Glomerular visceral epithelial cell (primary cell): Measurements from ENCODE around the gene SSC4D.
"Not testable (repeated sequence)": the region's sequence is repeated elsewhere in the genome, so short reads cannot be mapped to it uniquely, and the experiment has no call there.

Experiments used
- DNase-seq: peaks from one replicate; pipeline ENCODE4 v3.0.0-alpha.2; 2016; ENCODE audit errors: extremely low spot score

SSC4D gene

GRCh38 chr7:76409537-76409936 is at the start of gene SSC4D:
Gene SSC4D, minus strand, starts transcription at chr7:76409697. Its CDS starts 5,258 bp downstream, at chr7:76404439.
- peak; percentile 13 for DNase-seq

- DNase-seq: not testable (repeated sequence)
These were observed 49.0 kb upstream of the SSC4D start for GRCh38 chr7:76458504-76458903.

GRCh38 chr7:76457017-76457416 is 47.5 kb upstream of the SSC4D start:
- DNase-seq: not testable (repeated sequence)

GRCh38 chr7:76445577-76446008 is 36.1 kb upstream of the SSC4D start:
- DNase-seq: peak; percentile 65

- DNase-seq: peak; percentile 24
These were observed 34.3 kb upstream of the SSC4D start for GRCh38 chr7:76443846-76444245.

- not testable (repeated sequence) for DNase-seq
These were observed 33.4 kb upstream of the SSC4D start for GRCh38 chr7:76442664-76443446.

- not testable (repeated sequence) for DNase-seq
These were observed 32.3 kb upstream of the SSC4D start for GRCh38 chr7:76441792-76442191.

- DNase-seq: not testable (repeated sequence)
These were observed 30.9 kb upstream of the SSC4D start for GRCh38 chr7:76440404-76440803.

- DNase-seq: not testable (repeated sequence)
These were observed 29.8 kb upstream of the SSC4D start for GRCh38 chr7:76439120-76439888.

- peak; percentile 86 for DNase-seq
These were observed 28.4 kb upstream of the SSC4D start for GRCh38 chr7:76437873-76438272.

- no peak for DNase-seq
These were observed 21.3 kb upstream of the SSC4D start for GRCh38 chr7:76430836-76431235.

- DNase-seq: no peak
These were observed 20.7 kb upstream of the SSC4D start for GRCh38 chr7:76430211-76430610.

- peak; percentile 24 for DNase-seq
These were observed 19.6 kb upstream of the SSC4D start for GRCh38 chr7:76428868-76429805.

GRCh38 chr7:76428149-76428823 is 18.8 kb upstream of the SSC4D start:
- DNase-seq: no peak

GRCh38 chr7:76427635-76428034 is 18.1 kb upstream of the SSC4D start:
- no peak for DNase-seq

- DNase-seq: no peak
These were observed 16.7 kb upstream of the SSC4D start for GRCh38 chr7:76426246-76426645.

- not testable (repeated sequence) for DNase-seq
These were observed 16.1 kb upstream of the SSC4D start for GRCh38 chr7:76425558-76425957.

GRCh38 chr7:76425156-76425555 is 15.7 kb upstream of the SSC4D start:
- DNase-seq: peak; percentile 32

GRCh38 chr7:76424413-76425111 is 15.1 kb upstream of the SSC4D start, which contains the start of gene ZP3:
Gene ZP3, plus strand, starts transcription at chr7:76424950. Its CDS starts 15 bp downstream, at chr7:76424965.
- peak; percentile 43 for DNase-seq

GRCh38 chr7:76423666-76424412 is 14.3 kb upstream of the SSC4D start:
- DNase-seq: peak; percentile 89
